NCI-H748 (cell line): ENCODE data around the gene SLC6A18.
"Not testable (repeated sequence)": the region's sequence is repeated elsewhere in the genome, so short reads cannot be mapped to it uniquely, and the experiment has no call there.

Experiments used
- DNase-seq: peaks from one replicate; lab custom pipeline; 2025; ENCODE audit not compliant: unreplicated experiment; lab: John Stamatoyannopoulos, UW

SLC6A18 gene

GRCh38 chr5:1249366-1250280, 24.4 kb downstream of the SLC6A18 start:
- DNase-seq: no peak

GRCh38 chr5:1251678-1252580, 26.7 kb downstream of the SLC6A18 start:
- peak; percentile 57 for DNase-seq

- DNase-seq: no peak
Measured at GRCh38 chr5:1252681-1253080, 27.5 kb downstream of the SLC6A18 start.

GRCh38 chr5:1253456-1254105, 28.4 kb downstream of the SLC6A18 start:
- no peak for DNase-seq

GRCh38 chr5:1254196-1254595, 29.0 kb downstream of the SLC6A18 start:
- no peak for DNase-seq

GRCh38 chr5:1255081-1255561, 29.9 kb downstream of the SLC6A18 start:
- DNase-seq: no peak

GRCh38 chr5:1256776-1257175, 31.6 kb downstream of the SLC6A18 start:
- no peak for DNase-seq

- no peak for DNase-seq
Measured at GRCh38 chr5:1257363-1257762, 32.2 kb downstream of the SLC6A18 start.

GRCh38 chr5:1257841-1258240, 32.7 kb downstream of the SLC6A18 start:
- DNase-seq: no peak

GRCh38 chr5:1259806-1260480, 34.8 kb downstream of the SLC6A18 start:
- DNase-seq: no peak

GRCh38 chr5:1261643-1262042, 36.5 kb downstream of the SLC6A18 start:
- DNase-seq: no peak

GRCh38 chr5:1262381-1262780, 37.2 kb downstream of the SLC6A18 start:
- DNase-seq: no peak

GRCh38 chr5:1264211-1264610, 39.0 kb downstream of the SLC6A18 start:
- DNase-seq: no peak

- no peak for DNase-seq
Measured at GRCh38 chr5:1265026-1265425, 39.8 kb downstream of the SLC6A18 start.

GRCh38 chr5:1265461-1266455, 40.6 kb downstream of the SLC6A18 start:
- no peak for DNase-seq

- DNase-seq: no peak
Measured at GRCh38 chr5:1266791-1267190, 41.6 kb downstream of the SLC6A18 start.

GRCh38 chr5:1267464-1267863, 42.3 kb downstream of the SLC6A18 start:
- not testable (repeated sequence) for DNase-seq

GRCh38 chr5:1268056-1268455, 42.9 kb downstream of the SLC6A18 start:
- DNase-seq: no peak

GRCh38 chr5:1268666-1269065, 43.5 kb downstream of the SLC6A18 start:
- no peak for DNase-seq
